ENCODE results near the gene LYZL1. TPM values are rescaled to one million over a fixed set of nuclear protein-coding genes. Genes with fewer than 3 reads are reported as not detected.
"Not testable (repeated sequence)": the region's sequence is repeated elsewhere in the genome, so short reads cannot be mapped to it uniquely, and the experiment has no call there.

Gene LYZL1
- total RNA-seq, 1 experiment from 2014 or later = not detected

- DNase-seq (ENCODE audit: low read depth) = no peak
These were observed 17.8 kb downstream of the LYZL1 start for GRCh38 chr10:29306688-29307087.

DNA sequence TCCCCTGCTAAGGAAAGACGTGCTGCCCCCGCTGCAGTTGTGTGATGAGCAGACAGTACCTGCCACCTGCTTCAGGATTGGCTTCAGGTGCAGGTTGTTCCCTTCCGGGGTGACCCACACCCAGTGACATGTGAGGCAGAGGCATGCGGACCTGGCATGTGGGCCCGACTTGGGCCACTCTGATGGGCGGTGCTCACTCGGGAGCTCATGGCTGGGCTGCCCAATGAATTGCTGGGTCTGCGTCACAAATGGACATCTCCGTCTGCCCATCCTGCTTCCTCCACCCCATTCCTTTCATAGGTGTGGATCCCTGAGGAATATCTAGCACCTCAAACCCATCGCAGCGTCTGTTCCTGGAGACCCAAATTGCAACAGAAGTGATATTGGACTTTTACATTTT, 19.3 kb downstream of the LYZL1 start:
- not testable (repeated sequence) for DNase-seq (ENCODE audit: low read depth)

DNA sequence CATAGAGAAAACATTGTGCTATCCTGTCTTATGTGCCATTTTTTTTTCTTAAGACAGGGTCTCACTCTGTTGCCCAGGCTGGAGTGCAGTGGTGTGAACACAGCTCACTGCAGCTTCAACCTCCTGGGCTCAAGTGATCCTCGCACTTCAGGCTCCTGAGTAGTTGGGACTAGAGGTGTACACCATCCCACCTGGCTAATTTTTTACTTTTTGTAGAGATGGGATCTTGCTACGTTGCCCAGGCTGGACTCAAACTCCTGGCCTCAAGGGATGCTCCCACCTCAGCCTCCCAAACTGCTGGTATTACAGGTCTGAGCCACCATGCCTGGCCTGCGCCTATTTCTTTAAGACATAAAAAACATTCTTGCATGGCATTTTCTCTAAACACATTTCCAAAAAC, 20.6 kb downstream of the LYZL1 start:
- no peak for DNase-seq (ENCODE audit: low read depth)

DNA sequence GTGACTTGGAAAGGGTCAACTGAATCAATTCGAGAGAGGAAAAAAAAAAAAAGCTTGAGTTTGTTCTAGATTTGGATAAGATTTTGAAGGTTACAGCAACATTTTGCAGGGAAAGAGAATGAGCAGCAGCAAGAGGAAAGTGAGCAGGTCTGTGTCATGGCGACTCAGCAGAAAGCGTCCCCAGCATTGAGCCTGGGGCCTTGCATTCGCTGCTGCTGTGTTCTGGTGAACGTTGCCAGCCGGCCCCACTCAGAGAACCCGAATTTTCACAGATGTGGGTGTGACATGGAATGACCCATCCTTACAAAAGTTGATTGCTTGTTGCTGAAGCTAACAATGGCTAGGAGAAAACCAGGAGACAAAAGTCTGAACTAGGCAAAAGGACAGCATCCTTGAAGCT, 21.6 kb downstream of the LYZL1 start:
- DNase-seq (ENCODE audit: low read depth) = not testable (repeated sequence)

- DNase-seq (ENCODE audit: low read depth) = no peak
These were observed 24.2 kb downstream of the LYZL1 start for GRCh38 chr10:29313071-29313470.

DNA sequence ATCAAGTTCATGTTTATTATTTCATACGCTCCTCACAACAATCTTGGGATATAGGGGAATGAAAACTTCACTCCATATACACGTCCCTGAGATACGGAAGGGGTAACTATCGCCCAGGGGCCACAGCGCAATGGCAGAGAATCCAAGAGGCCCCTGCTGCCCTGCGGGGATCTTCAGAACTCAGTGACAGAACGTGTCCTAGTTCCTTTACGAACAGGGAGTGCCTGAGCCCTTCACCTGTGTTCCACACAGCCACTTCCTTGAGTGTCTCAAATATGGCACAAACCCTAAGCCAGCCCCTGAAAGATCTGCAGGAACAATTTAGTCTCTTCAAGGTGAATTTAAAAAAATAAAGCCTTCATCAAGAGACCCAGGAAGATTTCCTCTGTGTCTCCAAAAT, 25.9 kb downstream of the LYZL1 start:
- no peak for DNase-seq (ENCODE audit: low read depth)

DNA sequence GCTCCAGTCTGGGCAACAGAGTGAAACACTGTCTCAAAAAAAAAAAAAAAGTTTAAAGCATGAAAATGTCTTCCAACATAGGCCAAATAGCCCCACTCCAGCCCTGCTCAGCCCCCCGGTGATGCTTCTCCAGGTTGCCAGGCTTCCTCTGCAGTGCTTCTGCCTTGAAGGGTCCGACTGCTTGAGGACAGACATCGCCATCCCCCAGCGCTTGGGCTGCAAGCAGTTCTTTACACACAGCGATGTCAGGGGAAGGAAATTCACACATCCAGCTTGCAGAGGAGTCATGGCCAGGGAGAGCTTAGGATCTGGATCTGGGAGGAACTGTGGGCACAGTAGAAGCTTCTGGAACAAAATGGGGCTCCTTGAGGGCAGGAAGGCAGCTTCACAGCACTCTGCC, 26.9 kb downstream of the LYZL1 start:
- DNase-seq (ENCODE audit: low read depth) = no peak

DNA sequence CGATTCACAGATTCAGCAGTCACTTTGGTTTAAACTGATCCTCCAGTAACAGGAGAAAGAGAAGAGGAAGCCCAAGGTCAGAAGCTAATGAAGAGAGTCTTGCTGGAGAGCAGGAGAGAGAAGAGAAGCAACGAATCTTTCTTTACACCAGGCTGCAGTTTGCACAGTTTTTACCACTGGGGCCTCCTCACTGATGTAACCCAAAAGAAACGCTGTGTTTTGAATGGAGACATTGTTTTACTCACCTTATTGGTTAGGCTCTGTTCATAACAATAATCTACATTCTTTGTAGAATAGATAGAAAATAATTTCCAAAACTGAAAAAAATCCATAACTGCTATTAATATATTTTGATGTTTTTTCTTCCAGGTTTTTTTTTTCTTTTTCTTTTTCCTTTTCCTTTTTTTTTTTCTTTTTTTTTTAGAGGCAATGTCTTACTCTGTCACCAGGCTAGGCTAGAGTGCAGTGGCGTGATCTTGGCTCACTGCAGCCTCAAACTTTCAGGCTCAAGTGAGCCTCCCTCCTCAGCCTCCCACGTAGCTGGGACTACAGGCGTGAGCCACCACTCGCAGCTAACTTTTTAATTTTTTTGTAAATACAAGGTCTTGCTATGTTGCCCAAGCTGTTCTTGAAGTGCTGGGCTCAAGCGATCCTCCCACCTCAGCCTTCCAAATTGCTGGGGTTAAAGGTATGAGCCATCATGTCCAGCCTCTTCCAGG, 27.6 kb downstream of the LYZL1 start:
- DNase-seq (ENCODE audit: low read depth) = no peak

DNA sequence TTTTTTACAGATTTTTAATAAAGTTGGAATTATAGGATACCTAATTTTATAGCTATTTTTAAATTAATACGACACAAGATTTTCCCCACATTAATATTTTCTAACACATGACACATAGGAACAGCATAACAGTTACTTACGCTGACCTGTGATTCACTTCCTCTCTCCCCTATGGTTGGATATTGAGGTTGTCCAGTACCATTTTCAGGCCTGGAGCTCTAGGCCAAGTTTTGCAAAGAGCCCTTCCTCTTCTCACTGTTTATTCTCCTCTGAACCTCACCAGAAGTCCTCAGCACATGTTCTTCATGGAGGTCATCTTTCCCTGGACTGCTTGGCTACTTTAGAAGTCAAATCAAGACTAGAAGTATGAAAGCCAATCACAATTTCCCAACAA, 28.2 kb downstream of the LYZL1 start:
- no peak for DNase-seq (ENCODE audit: low read depth)

DNA sequence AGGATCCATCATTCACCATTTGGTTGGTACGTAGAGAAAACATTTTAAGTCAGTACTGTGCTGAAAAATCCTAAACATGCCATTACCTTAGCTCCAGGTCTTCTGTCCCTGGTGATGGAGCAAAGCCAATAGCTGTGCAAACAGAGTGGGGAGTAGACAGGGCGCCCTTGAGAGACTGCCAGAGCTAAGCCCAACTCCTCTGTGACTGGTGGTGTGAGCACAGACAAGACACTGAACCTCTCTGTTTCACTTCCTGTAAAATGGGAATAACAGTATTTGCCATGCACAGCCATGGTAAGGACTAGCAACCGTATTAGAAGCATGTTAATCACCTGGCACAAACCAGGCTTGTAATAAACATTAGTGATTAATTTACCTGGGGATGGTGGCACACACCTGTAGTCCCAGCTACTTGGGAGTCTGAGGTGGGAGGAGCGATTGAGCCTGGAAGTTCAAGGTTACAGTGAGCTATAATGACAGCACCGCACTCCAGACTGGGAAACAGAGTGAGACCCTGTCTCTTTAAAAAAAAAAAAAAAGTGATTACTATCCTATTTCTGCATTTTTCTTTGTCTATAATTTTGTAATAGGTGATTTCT, 28.7 kb downstream of the LYZL1 start:
- no peak for DNase-seq (ENCODE audit: low read depth)

GRCh38 chr10:29318141-29319071, 29.5 kb downstream of the LYZL1 start:
- DNase-seq (ENCODE audit: low read depth) = peak; percentile 15

- no peak for DNase-seq (ENCODE audit: low read depth)
These were observed 30.4 kb downstream of the LYZL1 start for GRCh38 chr10:29319205-29319781.

DNA sequence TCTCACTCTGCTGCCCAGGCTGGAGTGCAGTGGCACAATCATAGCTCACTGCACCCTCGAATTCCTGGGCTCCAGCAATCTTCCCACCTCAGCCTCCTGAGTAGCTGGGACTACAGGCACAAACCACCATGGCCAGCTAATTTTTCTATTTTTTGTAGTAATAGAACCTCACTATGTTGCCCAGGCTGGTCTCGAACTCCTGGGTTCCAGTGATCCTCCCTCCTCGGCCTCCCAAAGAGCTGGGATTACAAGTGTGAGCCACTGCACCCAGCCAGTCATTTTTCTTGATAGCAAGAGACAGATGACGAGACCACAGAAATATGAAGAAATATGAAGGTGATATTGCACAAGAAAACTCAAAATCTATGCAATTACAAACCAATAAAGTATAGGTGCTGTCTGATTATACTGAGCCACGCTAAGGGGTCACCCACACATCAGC, 31.8 kb downstream of the LYZL1 start:
- not testable (repeated sequence) for DNase-seq (ENCODE audit: low read depth)

GRCh38 chr10:29321656-29322055, 32.8 kb downstream of the LYZL1 start:
- DNase-seq (ENCODE audit: low read depth) = no peak

DNA sequence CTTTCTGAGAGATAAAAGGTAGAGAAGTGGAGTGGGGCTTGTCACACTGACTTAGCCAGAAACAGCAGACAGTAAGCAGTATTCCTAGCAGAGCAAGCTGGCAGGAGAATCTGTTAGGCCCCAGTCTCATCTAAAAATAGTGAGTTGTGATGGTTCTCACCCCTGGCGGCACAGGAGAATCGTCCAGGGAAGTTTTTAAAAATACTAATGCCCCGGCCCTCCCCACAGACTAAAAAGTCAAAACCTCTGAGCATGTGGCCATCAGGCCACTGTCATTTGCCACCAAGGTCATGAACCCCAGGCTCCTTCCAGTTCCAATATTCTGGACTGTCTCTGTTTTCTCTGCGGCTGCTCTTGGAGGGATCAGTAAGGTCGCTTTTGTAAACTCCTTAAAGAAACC, 34.0 kb downstream of the LYZL1 start:
- DNase-seq (ENCODE audit: low read depth) = no peak

DNA sequence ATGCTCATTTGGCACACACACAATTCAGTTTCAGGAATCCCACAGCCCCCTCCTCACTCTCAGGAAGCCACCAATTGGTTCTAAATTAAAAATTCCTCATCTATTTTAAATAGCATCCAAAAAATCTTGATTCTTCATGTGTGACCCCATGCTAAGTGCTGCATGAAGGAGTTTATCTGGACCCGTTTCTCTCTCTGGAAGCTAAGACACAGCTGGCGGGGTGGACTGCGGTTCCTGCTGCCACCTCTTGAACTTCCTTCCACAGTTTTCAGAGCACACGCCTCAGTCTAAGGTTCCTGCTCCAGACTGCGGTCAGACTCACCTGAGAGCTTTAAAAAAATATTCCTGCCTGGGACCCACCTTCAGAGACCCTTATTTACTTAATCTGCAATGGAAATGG, 34.5 kb downstream of the LYZL1 start:
- DNase-seq (ENCODE audit: low read depth) = no peak

- no peak for DNase-seq (ENCODE audit: low read depth)
These were observed 35.5 kb downstream of the LYZL1 start for GRCh38 chr10:29324220-29324841.

DNA sequence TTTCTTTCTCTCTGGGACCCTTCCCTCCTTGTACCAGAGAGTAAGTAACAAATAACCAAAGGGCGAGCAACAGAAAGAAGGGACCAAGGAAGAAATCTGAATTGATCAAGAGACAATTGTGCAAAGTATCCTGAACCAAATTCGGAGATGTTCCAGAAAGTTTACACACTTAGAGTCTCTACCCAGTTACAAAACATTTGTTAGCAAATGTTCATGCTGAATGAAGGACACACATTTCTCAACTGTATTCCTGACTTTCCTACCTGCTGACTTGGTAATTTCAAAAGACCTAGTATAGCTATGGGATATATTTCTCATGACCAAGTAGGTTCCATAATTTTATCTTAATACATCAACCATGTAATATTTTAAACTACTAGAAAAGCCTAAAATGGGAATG, 37.4 kb downstream of the LYZL1 start:
- no peak for DNase-seq (ENCODE audit: low read depth)

DNA sequence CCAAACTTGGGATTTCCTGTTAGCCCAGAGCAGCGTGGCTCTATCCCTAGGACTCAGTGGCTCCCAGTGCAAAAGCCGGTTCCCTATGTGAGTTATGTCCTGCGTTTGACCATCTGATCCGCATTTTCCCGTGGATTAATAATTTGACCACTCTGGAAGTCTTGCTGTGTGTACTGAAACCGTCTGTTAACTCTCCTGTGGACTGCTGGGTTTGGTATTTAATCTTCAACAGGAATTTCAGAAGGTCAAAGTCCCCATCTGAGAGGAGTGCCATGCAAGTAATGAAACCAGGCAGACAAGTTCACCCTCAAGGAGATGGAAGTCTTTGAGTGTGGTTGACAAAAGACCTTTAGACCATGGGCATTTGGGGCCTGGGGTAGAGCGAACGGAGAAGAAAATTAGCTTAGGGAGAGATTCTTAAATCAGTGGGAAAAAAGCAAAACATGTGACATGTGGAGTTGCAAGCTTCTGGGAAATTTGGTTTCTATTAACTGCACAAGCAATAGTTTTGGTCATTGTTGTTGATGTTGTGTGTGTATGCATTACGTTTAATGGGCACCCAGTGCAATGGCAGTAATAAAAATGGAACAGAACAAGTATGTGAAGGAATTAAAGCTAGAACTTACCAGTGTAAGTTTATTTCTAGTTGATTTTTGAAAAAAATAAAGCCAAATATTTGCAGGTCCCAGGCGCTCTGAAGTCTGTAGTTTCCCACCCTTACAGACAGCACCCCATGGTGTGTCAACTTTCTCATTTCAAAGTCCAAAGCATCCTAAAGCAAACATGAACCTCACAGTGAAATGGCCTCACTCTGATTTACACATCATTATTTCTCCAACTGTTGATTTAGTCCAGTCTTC, 38.2 kb downstream of the LYZL1 start:
- no peak for DNase-seq (ENCODE audit: low read depth)

- DNase-seq (ENCODE audit: low read depth) = no peak
These were observed 38.9 kb downstream of the LYZL1 start for GRCh38 chr10:29327746-29328102.

- DNase-seq (ENCODE audit: low read depth) = no peak
These were observed 40.1 kb downstream of the LYZL1 start for GRCh38 chr10:29328983-29329382.

All from LHCN-M2 (cell line).